Erythroblast (primary cell): Measurements from ENCODE around the gene ST8SIA5.

Source experiments
- GATA1 ChIP-seq: IDR thresholded peaks from 2 replicates; pipeline ENCODE4 v1.6.1; 2011; ENCODE audit warnings: low read depth, mild to moderate bottlenecking, control low read depth, low read length, moderate library complexity
- POLR2A ChIP-seq: IDR thresholded peaks from 2 replicates; pipeline ENCODE4 v1.6.1; 2011; ENCODE audit warnings: mild to moderate bottlenecking, low read length

- no peak for TF ChIP-seq POLR2A
- no peak for TF ChIP-seq GATA1
These were observed 132.7 kb downstream of the ST8SIA5 start for GRCh38 chr18:46624127-46624526.
